ENCODE measurements around the gene PLEKHG2. TPM values are rescaled to one million over a fixed set of nuclear protein-coding genes. Genes with fewer than 3 reads are reported as not detected.

PLEKHG2 gene
- total RNA-seq, 1 experiment from 2014 or later, result 29.0 TPM

GRCh38 chr19:39471756-39472536 lies 59.5 kb downstream of the PLEKHG2 start:
- CTCF ChIA-PET, result no interaction called here
- no peak overlapping the region for H3K4me2 ChIP-seq (ENCODE audit: low read length)
- no peaks in the 10 kb centered on the region for H3K27me3 ChIP-seq (ENCODE audit: insufficient read depth, low read length)
- no TSS peak for BruUV-seq (replicated peaks)
- H3K79me2 ChIP-seq (ENCODE audit: insufficient read depth, low read length), result no peaks in the 10 kb centered on the region; the same call in 1 of the 2 replicates
- POLR2A ChIA-PET, result interaction anchor here (0.7 kb wide), 1 partner anchor 8 kb away, joined by 3 read pairs; no protein-coding TSS in a partner anchor
- H2AFZ ChIP-seq (ENCODE audit: low read depth, low read length, poor library complexity, severe bottlenecking), result no peak overlapping the region
- no peak for TF ChIP-seq JUND (IDR thresholded peaks at IDR 0.05)
- no peak for TF ChIP-seq POLR2A (IDR thresholded peaks at IDR 0.05; ENCODE audit: borderline replicate concordance, extremely low read depth, insufficient read depth, insufficient read length)
- no peak for TF ChIP-seq EZH2 (IDR thresholded peaks at IDR 0.05)
- TF ChIP-seq EGR1 (IDR thresholded peaks at IDR 0.05; ENCODE audit: low read depth), result no peak
- TF ChIP-seq ZBTB33 (IDR thresholded peaks at IDR 0.05; ENCODE audit: extremely low read depth, insufficient replicate concordance, low read length), result no peak
- TF ChIP-seq RAD21 (IDR thresholded peaks at IDR 0.05; ENCODE audit: low read depth), result no peak
- no peak for TF ChIP-seq CEBPB (IDR thresholded peaks at IDR 0.05; ENCODE audit: low read depth)
- no peak for TF ChIP-seq TCF7L2 (IDR thresholded peaks at IDR 0.05; ENCODE audit: borderline replicate concordance, extremely low read depth, insufficient read depth, insufficient read length)
- no peak for TF ChIP-seq YY1 (IDR thresholded peaks at IDR 0.05; ENCODE audit: extremely low read depth, insufficient replicate concordance, low read depth, low read length)
- TF ChIP-seq FOSL1 (IDR thresholded peaks at IDR 0.05; ENCODE audit: low read depth), result no peak
- TF ChIP-seq POLR2AphosphoS5 (IDR thresholded peaks at IDR 0.05; ENCODE audit: low read depth, low read length), result no peak
- no peak for TF ChIP-seq SIN3A (IDR thresholded peaks at IDR 0.05; ENCODE audit: low read depth)
- no peak for TF ChIP-seq REST (IDR thresholded peaks at IDR 0.05; ENCODE audit: low read depth)
- TF ChIP-seq ELF1 (IDR thresholded peaks at IDR 0.05; ENCODE audit: borderline replicate concordance, low read depth), result no peak
- no peak for TF ChIP-seq CBX3 (IDR thresholded peaks at IDR 0.05; ENCODE audit: low read depth)
- no peak for TF ChIP-seq SRF (IDR thresholded peaks at IDR 0.05; ENCODE audit: low read depth)
- no peak for TF ChIP-seq CTCF (IDR thresholded peaks at IDR 0.05 in 2 of 3, conservative IDR thresholded peaks at IDR 0.05 in 1 of 3; ENCODE audit: borderline replicate concordance in 1 of 3, insufficient read depth in 1 of 3, low read depth in 2 of 3, low read length in 2 of 3)
- no peaks in the 10 kb centered on the region for H3K9me3 ChIP-seq (ENCODE audit: control insufficient read depth in 1 of 2, insufficient read depth in 1 of 2, low read depth in 1 of 2, low read length in 2 of 2)
- RAD21 ChIA-PET (ENCODE audit: low non-redundant PET in 1 of 2, low total read pairs in 2 of 2, uncharacterized antibody in 2 of 2, unreplicated experiment in 2 of 2), result no interaction called here
- intact Hi-C loops (cut with micrococcal nuclease), result no loop called here
- H3K9me2 ChIP-seq (ENCODE audit: insufficient read depth), result no peaks in the 10 kb centered on the region
- H3K4me3 ChIP-seq (replicated peaks in 1 of 2; ENCODE audit: low read depth in 1 of 2, low read length in 2 of 2), result no peak overlapping the region
- no peak for DNase-seq (ENCODE audit: low read depth, low spot score)
- H3K27ac ChIP-seq (ENCODE audit: low read depth, low read length), result no peak overlapping the region
- H3K9ac ChIP-seq (ENCODE audit: low read length), result no peak overlapping the region
- no peaks in the 10 kb centered on the region for H3K4me1 ChIP-seq (ENCODE audit: control insufficient read depth in 1 of 2, insufficient read depth in 2 of 2, low read length in 2 of 2)
- no peaks in the 10 kb centered on the region for H4K20me1 ChIP-seq (ENCODE audit: insufficient read depth)
- ATAC-seq, result no peak
- peaks cover 54 to 82% of the 10 kb centered on the region in 2 experiments; a peak in 3 of 4 replicates for H3K36me3 ChIP-seq (ENCODE audit: control insufficient read depth in 1 of 2, insufficient read depth in 2 of 2, low read length in 2 of 2)
